DOHH2 (cell line): ENCODE data around the gene ALDH1L2.
"Not testable (repeated sequence)": the region's sequence is repeated elsewhere in the genome, so short reads cannot be mapped to it uniquely, and the experiment has no call there.

ENCODE experiments used
- H3F3A ChIP-seq: fragments of 200-600 bp; sonication (generic), shearing (Covaris generic); 2 replicates; pipeline ENCODE4 v1.6.0; 2016; ENCODE audit warnings: antibody characterized with exemption, mild to moderate bottlenecking; ENCODE audit not compliant: control insufficient read depth, insufficient read depth
- H3K27ac ChIP-seq: fragments of 200-600 bp; sonication (generic); 2 replicates; pipeline ENCODE4 v1.5.1; 2014; ENCODE audit warnings: low read depth, mild to moderate bottlenecking, low read length, moderate library complexity
- H3K27me3 ChIP-seq: fragments of 200-600 bp; sonication (generic); 2 replicates; pipeline ENCODE4 v1.6.1; 2014; ENCODE audit warnings: mild to moderate bottlenecking, low read length, mixed read lengths; ENCODE audit not compliant: control insufficient read depth
- H3K36me3 ChIP-seq: fragments of 200-600 bp; sonication (generic); 2 replicates; pipeline ENCODE4 v1.6.1; 2014; ENCODE audit warnings: mild to moderate bottlenecking, low read length, moderate library complexity, mixed read lengths; ENCODE audit not compliant: control insufficient read depth
- H3K4me1 ChIP-seq: fragments of 200-600 bp; sonication (generic); 2 replicates; pipeline ENCODE4 v1.6.1; 2014; ENCODE audit warnings: mild to moderate bottlenecking, low read length, mixed read lengths; ENCODE audit not compliant: control insufficient read depth
- H3K4me2 ChIP-seq: fragments of 200-600 bp; sonication (generic); 2 replicates; pipeline ENCODE4 v1.6.0; 2014; ENCODE audit warnings: mild to moderate bottlenecking, low read length, moderate library complexity
- H3K4me3 ChIP-seq: fragments of 200-600 bp; sonication (generic); 2 replicates; pipeline ENCODE4 v1.5.1; 2014; ENCODE audit warnings: mild to moderate bottlenecking, low read length, mixed read lengths
- H3K79me2 ChIP-seq: fragments of 200-600 bp; sonication (generic); 2 replicates; pipeline ENCODE4 v1.6.1; 2014; ENCODE audit warnings: mild to moderate bottlenecking, low read length, mixed read lengths; ENCODE audit not compliant: control insufficient read depth
- H3K9me2 ChIP-seq: fragments of 200-600 bp; sonication (generic); replicated peaks from 2 replicates; pipeline ENCODE4 v1.6.1; 2014; ENCODE audit warnings: mild to moderate bottlenecking, low read length, mixed read lengths; ENCODE audit not compliant: control insufficient read depth
- H3K9me3 ChIP-seq: fragments of 200-600 bp; sonication (generic); 2 replicates; pipeline ENCODE4 v1.6.1; 2014; ENCODE audit warnings: antibody characterized with exemption, low read length, mixed read lengths; ENCODE audit not compliant: control insufficient read depth, insufficient read depth
- H4K20me1 ChIP-seq: fragments of 200-600 bp; sonication (generic); 2 replicates; pipeline ENCODE4 v1.6.0; 2014; ENCODE audit warnings: low read depth, mild to moderate bottlenecking, antibody characterized with exemption, low read length, moderate library complexity; ENCODE audit not compliant: control insufficient read depth, insufficient read depth
- CTCF ChIP-seq: fragments of 200-600 bp; sonication (generic); IDR thresholded peaks from one replicate; pipeline ENCODE4 v1.5.1; 2014; ENCODE audit warnings: antibody characterized with exemption, mild to moderate bottlenecking, low read depth, low read length; ENCODE audit not compliant: poor library complexity, severe bottlenecking
- EZH2phosphoT487 ChIP-seq: fragments of 200-600 bp; sonication (generic); IDR thresholded peaks from 2 replicates; pipeline ENCODE4 v1.6.1; 2017; ENCODE audit warnings: borderline replicate concordance, mild to moderate bottlenecking, antibody characterized with exemption, low read length, moderate library complexity, mixed read lengths

The ALDH1L2 gene

GRCh38 chr12:104990950-104991349 lies 93.3 kb downstream of the ALDH1L2 start:
- Histone ChIP-seq H3K9me3 (no peaks in the 10 kb centered on the region), H3K79me2 (peaks cover 51% of the 10 kb centered on the region), H3K4me2 (no peak overlapping the region)

GRCh38 chr12:104986022-104986941 lies 98.0 kb downstream of the ALDH1L2 start, which contains the start of gene NOPCHAP1:
TSS of gene NOPCHAP1 (plus strand) at chr12:104986316. CDS start at chr12:104986353, 37 bp downstream.
- H3K9me3 ChIP-seq: no peaks in the 10 kb centered on the region
- TF ChIP-seq CTCF: no peak
- no peak for TF ChIP-seq EZH2phosphoT487
- peak within 1 kb of the TSS; percentile 69 for H3K4me2 ChIP-seq
- H3K27me3 ChIP-seq: no peaks in the 10 kb centered on the region
- H3K36me3 ChIP-seq: peaks cover 38% of the 10 kb centered on the region
- peak within 1 kb of the TSS; percentile 95 for H3K4me3 ChIP-seq
- H3K79me2 ChIP-seq: peaks cover 51% of the 10 kb centered on the region
- no peaks in the 10 kb centered on the region for H3K9me2 ChIP-seq
- peaks cover 32% of the 10 kb centered on the region for H3K4me1 ChIP-seq
- H3K27ac ChIP-seq: no peak within 1 kb of the TSS
- H3F3A ChIP-seq: no peaks in the 10 kb centered on the region
- no peaks in the 10 kb centered on the region; the same call in 1 of the 2 replicates for H4K20me1 ChIP-seq

More at GRCh38 chr12:104990950-104991349, 93.3 kb downstream of the ALDH1L2 start:
- H3K4me1 ChIP-seq: peaks cover 22% of the 10 kb centered on the region
- H3K27me3 ChIP-seq: no peaks in the 10 kb centered on the region
- H4K20me1 ChIP-seq: no peaks in the 10 kb centered on the region; the same call in 1 of the 2 replicates
- TF ChIP-seq CTCF (no peak), EZH2phosphoT487 (no peak)
- H3K36me3 ChIP-seq: peaks cover 79% of the 10 kb centered on the region
- no peak overlapping the region for H3K4me3 ChIP-seq
- no peaks in the 10 kb centered on the region for H3F3A ChIP-seq
- no peak overlapping the region for H3K27ac ChIP-seq
- H3K9me2 ChIP-seq: no peaks in the 10 kb centered on the region

GRCh38 chr12:104985206-104985605 lies 99.1 kb downstream of the ALDH1L2 start:
- Histone ChIP-seq H3F3A (peaks cover under 1% of the 10 kb centered on the region; the same call in 1 of the 2 replicates), H3K27me3 (no peaks in the 10 kb centered on the region), H3K4me3 (peak overlapping the region; percentile 95), H3K9me3 (no peaks in the 10 kb centered on the region), H4K20me1 (no peaks in the 10 kb centered on the region; the same call in 1 of the 2 replicates), H3K4me1 (peaks cover 32% of the 10 kb centered on the region), H3K9me2 (no peaks in the 10 kb centered on the region), H3K36me3 (peaks cover 27% of the 10 kb centered on the region), H3K4me2 (peak overlapping the region; percentile 69), H3K79me2 (peaks cover 41% of the 10 kb centered on the region), H3K27ac (no peak overlapping the region)
- TF ChIP-seq EZH2phosphoT487 (no peak), CTCF (peak; percentile 73)

- H3K36me3 ChIP-seq, H3K27ac ChIP-seq, H3K9me3 ChIP-seq, H3K9me2 ChIP-seq, H4K20me1 ChIP-seq, H3K4me2 ChIP-seq, H3K27me3 ChIP-seq, H3K79me2 ChIP-seq, H3K4me3 ChIP-seq: not testable (repeated sequence)
- peaks cover 14% of the 10 kb centered on the region for H3K4me1 ChIP-seq
- peaks cover 12% of the 10 kb centered on the region for H3F3A ChIP-seq
Measured at GRCh38 chr12:104977688-104978087, 106.6 kb downstream of the ALDH1L2 start.
